HepG2 (cell line): Measurements from ENCODE around the gene C14orf180. TPM values are rescaled to one million over a fixed set of nuclear protein-coding genes. Genes with fewer than 3 reads are reported as not detected.

Experiments
- CHD2 ChIP-seq: IDR thresholded peaks from 2 replicates; pipeline ENCODE4 v1.6.1; 2011; ENCODE audit warnings: low read depth, low read length, improper control_type of control experiment
- NR2F6 ChIP-seq, 2 experiments: IDR thresholded peaks; 2 replicates each; pipeline ENCODE4 v1.6.1; 2016; ENCODE audit warnings: antibody characterized with exemption in 1 of 2, mild to moderate bottlenecking in 1 of 2
- RCOR2 ChIP-seq: IDR thresholded peaks from 2 replicates; pipeline ENCODE4 v1.6.1; 2016; ENCODE audit warnings: missing biosample characterization, missing genetic modification reagents
- SNAI1 ChIP-seq: sonication (generic); formaldehyde crosslinking; IDR thresholded peaks from 2 replicates; pipeline ENCODE4 v1.5.0; 2020; ENCODE audit warnings: mild to moderate bottlenecking, missing genetic modification reagents, borderline replicate concordance
- TBP ChIP-seq: sonication (generic); formaldehyde crosslinking; IDR thresholded peaks from 2 replicates; pipeline ENCODE4 v1.5.0; 2020; ENCODE audit warnings: missing genetic modification reagents
- TFAP4 ChIP-seq: sonication (generic); IDR thresholded peaks from 2 replicates; pipeline ENCODE4 v1.6.1; 2016; ENCODE audit warnings: low read depth, borderline replicate concordance
- ZFP90 ChIP-seq: sonication (generic); formaldehyde crosslinking; IDR thresholded peaks from 2 replicates; pipeline ENCODE4 v1.8.0; 2022; ENCODE audit warnings: missing genetic modification reagents, mild to moderate bottlenecking, inconsistent platforms, borderline replicate concordance
- ZNF605 ChIP-seq: sonication (generic); formaldehyde crosslinking; IDR thresholded peaks from 2 replicates; pipeline ENCODE4 v1.8.0; 2022; ENCODE audit warnings: mild to moderate bottlenecking, missing genetic modification reagents
- ZNF670 ChIP-seq: sonication (generic); formaldehyde crosslinking; IDR thresholded peaks from 2 replicates; pipeline ENCODE4 v1.8.0; 2022; ENCODE audit warnings: mild to moderate bottlenecking, missing genetic modification reagents, borderline replicate concordance
- ZNF687 ChIP-seq: sonication (generic); formaldehyde crosslinking; IDR thresholded peaks from 2 replicates; pipeline ENCODE4 v1.5.1; 2020; ENCODE audit warnings: mild to moderate bottlenecking, missing genetic modification reagents, moderate library complexity
- polyA plus RNA-seq, 8 experiments: library from polyadenylated mRNA; depleted of rRNA in 3 of 8; stranded (reverse) in 7 of 8; unstranded in 1 of 8; fragments of >200 nt; fragmentation: Illumina TruSeq in 4 of 8; extraction: Trizol in 4 of 8; gene quantifications; 2 replicates each; pipeline versions ENCODE4 v1.2.1 to v1.2.3, GENCODE V29; 2011 to 2016; ENCODE audit warnings: low read depth in 4 of 8, missing spikeins in 1 of 8, mixed read lengths in 1 of 8; ENCODE audit not compliant: insufficient read depth in 1 of 8
- total RNA-seq, 5 experiments: library from RNA; depleted of rRNA; stranded (reverse); fragments of >200 nt; fragmentation: Illumina TruSeq; extraction: Trizol; gene quantifications; 2 replicates each; pipeline ENCODE4 v1.2.3, GENCODE V29; 2016; ENCODE audit warnings: low read depth in 1 of 5

C14orf180 gene
- total and polyA plus RNA-seq, 2 of the 13 experiments (the other 11 are each of a cell fraction or from before 2014, with no cell fraction given): not detected

- no peak for TF ChIP-seq ZNF687 (CRISPR knock-in tag)
- TF ChIP-seq ZNF605: no peak
- no peak for TF ChIP-seq NR2F6 (IDR thresholded peaks at IDR 0.05)
- TF ChIP-seq NR2F6 (CRISPR knock-in tag; IDR thresholded peaks at IDR 0.05): no peak
- no peak for TF ChIP-seq TBP
- no peak for TF ChIP-seq SNAI1 (CRISPR knock-in tag)
- TF ChIP-seq RCOR2 (CRISPR knock-in tag): no peak
- TF ChIP-seq ZFP90: no peak
- no peak for TF ChIP-seq ZNF670 (CRISPR knock-in tag)
- no peak for TF ChIP-seq TFAP4
- TF ChIP-seq CHD2: no peak
Observed at GRCh38 chr14:104611881-104612280, 32.3 kb downstream of the C14orf180 start (continued).
